ENCODE data around the gene SLFN11. TPM values are rescaled to one million over a fixed set of nuclear protein-coding genes. Genes with fewer than 3 reads are reported as not detected.

SLFN11 gene
- total RNA-seq, 2 experiments from 2014 or later = not detected

DNA sequence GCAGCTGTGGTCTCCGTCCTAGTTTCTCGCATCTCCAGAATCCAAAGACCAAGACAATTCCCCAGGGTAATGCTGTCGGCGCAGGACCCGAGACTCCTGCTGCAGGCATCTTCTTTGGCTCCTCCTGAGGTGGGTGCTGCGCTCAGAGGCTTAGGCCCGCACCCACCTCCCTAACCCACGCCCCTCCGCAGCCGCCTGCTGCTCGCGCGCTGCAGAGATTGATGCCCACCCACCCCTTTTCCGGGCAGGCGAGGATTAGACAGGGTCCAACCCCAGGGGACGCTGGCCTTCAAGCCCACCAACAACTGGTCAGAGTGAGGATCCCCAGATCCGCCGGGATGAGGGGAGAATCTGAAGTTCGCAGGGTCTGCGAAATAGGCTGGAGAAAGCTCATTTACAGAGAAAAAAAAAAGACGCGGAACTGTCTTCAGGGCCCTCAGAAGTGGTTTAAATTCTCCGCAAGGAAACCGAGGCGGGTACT lies 27.9 kb downstream of the SLFN11 start:
- TF ChIP-seq, protein P1, sequence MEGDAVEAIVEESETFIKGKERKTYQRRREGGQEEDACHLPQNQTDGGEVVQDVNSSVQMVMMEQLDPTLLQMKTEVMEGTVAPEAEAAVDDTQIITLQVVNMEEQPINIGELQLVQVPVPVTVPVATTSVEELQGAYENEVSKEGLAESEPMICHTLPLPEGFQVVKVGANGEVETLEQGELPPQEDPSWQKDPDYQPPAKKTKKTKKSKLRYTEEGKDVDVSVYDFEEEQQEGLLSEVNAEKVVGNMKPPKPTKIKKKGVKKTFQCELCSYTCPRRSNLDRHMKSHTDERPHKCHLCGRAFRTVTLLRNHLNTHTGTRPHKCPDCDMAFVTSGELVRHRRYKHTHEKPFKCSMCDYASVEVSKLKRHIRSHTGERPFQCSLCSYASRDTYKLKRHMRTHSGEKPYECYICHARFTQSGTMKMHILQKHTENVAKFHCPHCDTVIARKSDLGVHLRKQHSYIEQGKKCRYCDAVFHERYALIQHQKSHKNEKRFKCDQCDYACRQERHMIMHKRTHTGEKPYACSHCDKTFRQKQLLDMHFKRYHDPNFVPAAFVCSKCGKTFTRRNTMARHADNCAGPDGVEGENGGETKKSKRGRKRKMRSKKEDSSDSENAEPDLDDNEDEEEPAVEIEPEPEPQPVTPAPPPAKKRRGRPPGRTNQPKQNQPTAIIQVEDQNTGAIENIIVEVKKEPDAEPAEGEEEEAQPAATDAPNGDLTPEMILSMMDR (conservative IDR thresholded peaks at IDR 0.05; ENCODE audit: low read length) = no peak
- no peak for TF ChIP-seq EZH2phosphoT487 (IDR thresholded peaks at IDR 0.05; ENCODE audit: borderline replicate concordance, low read depth, low read length)
- intact Hi-C loops (cut with micrococcal nuclease; ENCODE audit: unreplicated experiment) = no loop called here

DNA sequence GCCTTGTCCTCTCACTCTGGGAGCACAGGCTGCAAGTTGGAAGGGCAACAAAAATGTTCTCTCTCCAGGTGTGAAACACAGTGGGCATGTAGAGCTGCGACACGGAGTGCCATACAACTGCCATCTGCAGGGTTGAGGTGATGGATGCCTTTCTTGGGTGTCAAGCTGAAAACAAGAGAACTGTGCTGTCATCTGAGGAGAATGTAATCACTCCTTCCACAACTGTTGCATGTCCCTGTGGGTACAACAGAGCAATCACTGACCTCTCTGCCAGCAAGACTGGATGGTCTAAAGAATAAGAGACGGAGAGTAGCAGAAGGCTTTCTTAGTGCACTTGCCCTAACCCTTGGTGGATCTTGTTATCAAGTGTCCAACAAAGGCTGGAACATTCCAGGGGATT lies 29.2 kb downstream of the SLFN11 start:
- no TSS peak for BruUV-seq (replicated peaks)
- peaks cover 27% of the 10 kb centered on the region; the same call in 1 of the 2 replicates for H3K9me3 ChIP-seq (ENCODE audit: low read length)
- no peak for DNase-seq (ENCODE audit: low spot score)
- TF ChIP-seq, protein P1 (conservative IDR thresholded peaks at IDR 0.05; ENCODE audit: low read length) = no peak
- no peak for TF ChIP-seq EZH2phosphoT487 (IDR thresholded peaks at IDR 0.05; ENCODE audit: borderline replicate concordance, low read depth, low read length)
- H3K4me2 ChIP-seq (ENCODE audit: low read length) = no peak overlapping the region
- intact Hi-C loops (cut with micrococcal nuclease; ENCODE audit: unreplicated experiment) = no loop called here
- no peak overlapping the region for H3K4me3 ChIP-seq (ENCODE audit: low read depth, low read length, poor library complexity, severe bottlenecking)
- peaks cover 16% of the 10 kb centered on the region for H3K4me1 ChIP-seq (ENCODE audit: insufficient read depth, low read length, poor library complexity, severe bottlenecking)
- no peaks in the 10 kb centered on the region for H3K36me3 ChIP-seq (ENCODE audit: insufficient read depth, low read length)
- POLR2A ChIA-PET = no interaction called here
- CTCF ChIA-PET (ENCODE audit: unreplicated experiment) = no interaction called here
- no peaks in the 10 kb centered on the region for H3K9me2 ChIP-seq (ENCODE audit: insufficient read depth, low read length)
- no peaks in the 10 kb centered on the region for H4K20me1 ChIP-seq (ENCODE audit: insufficient read depth, low read length)
- no peak overlapping the region for H3K27ac ChIP-seq (ENCODE audit: low read depth, low read length, poor library complexity, severe bottlenecking)
- no peak overlapping the region for H2AFZ ChIP-seq (ENCODE audit: low read length)
- no peaks in the 10 kb centered on the region for H3K79me2 ChIP-seq (ENCODE audit: insufficient read depth, low read depth, low read length)

More for the DNA sequence above, 27.9 kb downstream of the SLFN11 start:
- H2AFZ ChIP-seq (ENCODE audit: low read length) = no peak overlapping the region
- H3K79me2 ChIP-seq (ENCODE audit: insufficient read depth, low read depth, low read length) = no peaks in the 10 kb centered on the region
- H3K4me3 ChIP-seq (ENCODE audit: low read depth, low read length, poor library complexity, severe bottlenecking) = no peak overlapping the region
- CTCF ChIA-PET (ENCODE audit: unreplicated experiment) = no interaction called here
- H3K9me2 ChIP-seq (ENCODE audit: insufficient read depth, low read length) = no peaks in the 10 kb centered on the region
- H3K9me3 ChIP-seq (ENCODE audit: low read length) = peaks cover 18% of the 10 kb centered on the region; the same call in 1 of the 2 replicates
- no peak overlapping the region for H3K4me2 ChIP-seq (ENCODE audit: low read length)
- BruUV-seq (replicated peaks) = no TSS peak
- no peak overlapping the region for H3K27ac ChIP-seq (ENCODE audit: low read depth, low read length, poor library complexity, severe bottlenecking)
- no peaks in the 10 kb centered on the region for H4K20me1 ChIP-seq (ENCODE audit: insufficient read depth, low read length)
- POLR2A ChIA-PET = no interaction called here
- no peak for DNase-seq (ENCODE audit: low spot score)
- peaks cover 16% of the 10 kb centered on the region for H3K4me1 ChIP-seq (ENCODE audit: insufficient read depth, low read length, poor library complexity, severe bottlenecking)
- no peaks in the 10 kb centered on the region for H3K36me3 ChIP-seq (ENCODE audit: insufficient read depth, low read length)

DNA sequence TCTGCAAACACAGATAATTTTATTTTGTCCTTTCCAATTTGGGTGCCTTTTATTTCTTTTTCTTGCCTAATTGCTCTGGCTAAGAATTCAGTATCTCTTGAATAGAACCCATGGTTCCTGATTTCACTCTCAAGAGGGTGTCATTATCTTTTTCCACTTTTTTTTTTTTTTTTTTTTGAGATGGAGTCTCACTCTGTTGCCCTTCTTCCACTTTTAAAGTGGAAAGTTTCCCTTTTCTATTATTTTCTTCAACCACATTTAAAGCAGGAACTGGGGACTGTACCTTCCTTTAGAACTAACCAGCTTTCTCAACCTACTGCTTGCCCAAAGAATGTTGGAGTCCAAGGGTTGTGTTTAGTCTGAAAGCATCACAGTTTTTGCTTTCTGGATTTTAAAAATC lies 31.1 kb downstream of the SLFN11 start:
- Histone ChIP-seq H3K9me2 (ENCODE audit: insufficient read depth, low read length) (no peaks in the 10 kb centered on the region), H3K4me3 (ENCODE audit: low read depth, low read length, poor library complexity, severe bottlenecking) (no peak overlapping the region), H3K27ac (ENCODE audit: low read depth, low read length, poor library complexity, severe bottlenecking) (no peak overlapping the region), H3K36me3 (ENCODE audit: insufficient read depth, low read length) (no peaks in the 10 kb centered on the region), H3K4me2 (ENCODE audit: low read length) (peak overlapping the region; percentile 30; the same call in 1 of the 2 replicates), H3K4me1 (ENCODE audit: insufficient read depth, low read length, poor library complexity, severe bottlenecking) (peaks cover 16% of the 10 kb centered on the region), H3K9me3 (ENCODE audit: low read length) (peaks cover 27% of the 10 kb centered on the region; the same call in 1 of the 2 replicates), H4K20me1 (ENCODE audit: insufficient read depth, low read length) (no peaks in the 10 kb centered on the region), H3K79me2 (ENCODE audit: insufficient read depth, low read depth, low read length) (no peaks in the 10 kb centered on the region), H2AFZ (ENCODE audit: low read length) (no peak overlapping the region)
- no TSS peak for BruUV-seq (replicated peaks)
- intact Hi-C loops (cut with micrococcal nuclease; ENCODE audit: unreplicated experiment) = no loop called here
- CTCF ChIA-PET (ENCODE audit: unreplicated experiment) = no interaction called here
- DNase-seq (ENCODE audit: low spot score) = no peak
- TF ChIP-seq, protein P1 (conservative IDR thresholded peaks at IDR 0.05; ENCODE audit: low read length) = no peak
- TF ChIP-seq EZH2phosphoT487 (IDR thresholded peaks at IDR 0.05; ENCODE audit: borderline replicate concordance, low read depth, low read length) = no peak
- POLR2A ChIA-PET = no interaction called here
